DND-41 (cell line): ENCODE measurements around the gene DCUN1D2.
"Not testable (repeated sequence)": the region's sequence is repeated elsewhere in the genome, so short reads cannot be mapped to it uniquely, and the experiment has no call there.

Experiments
- ATAC-seq: fragments of 200-7000 bp; cut with Tn5 transposase; 3 replicates; pipeline ENCODE4 v1.9.1; 2021; ENCODE audit warnings: low read depth; ENCODE audit not compliant: insufficient read depth
- DNase-seq: peaks from one replicate; pipeline ENCODE4 v3.0.0-alpha.2; 2020
- H2AFZ ChIP-seq: 2 replicates; pipeline ENCODE4 v1.6.0; 2012; ENCODE audit warnings: low read depth, low read length
- H3K27ac ChIP-seq: 2 replicates; pipeline ENCODE4 v1.5.1; 2012; ENCODE audit warnings: low read length, inconsistent platforms
- H3K27me3 ChIP-seq: fragments of 200-600 bp; sonication (generic); 2 replicates; pipeline ENCODE4 v1.6.0; 2012; ENCODE audit warnings: low read length, mild to moderate bottlenecking, inconsistent platforms; ENCODE audit not compliant: insufficient read depth, poor library complexity
- H3K36me3 ChIP-seq: 2 replicates; pipeline ENCODE4 v1.5.1; 2012; ENCODE audit warnings: low read length, inconsistent platforms; ENCODE audit not compliant: insufficient read depth
- H3K4me1 ChIP-seq: 2 replicates; pipeline ENCODE4 v1.5.1; 2012; ENCODE audit warnings: mild to moderate bottlenecking, low read length; ENCODE audit not compliant: insufficient read depth
- H3K4me2 ChIP-seq: 2 replicates; pipeline ENCODE4 v1.6.0; 2012; ENCODE audit warnings: mild to moderate bottlenecking, moderate library complexity, low read length, inconsistent platforms; ENCODE audit not compliant: insufficient read depth
- H3K4me3 ChIP-seq, 2 experiments: fragments of 200-600 bp in 1 of 2; shearing (Covaris generic) in 1 of 2; 2 replicates each; pipeline ENCODE4 v1.5.1; 2012 to 2016; ENCODE audit warnings: inconsistent platforms in 2 of 2, low read length in 2 of 2, mild to moderate bottlenecking in 2 of 2, low read depth in 1 of 2, moderate library complexity in 1 of 2
- H3K79me2 ChIP-seq: 2 replicates; pipeline ENCODE4 v1.6.0; 2012; ENCODE audit warnings: low read length, inconsistent platforms; ENCODE audit not compliant: insufficient read depth
- H3K9ac ChIP-seq: 2 replicates; pipeline ENCODE4 v1.6.0; 2012; ENCODE audit warnings: low read depth, mild to moderate bottlenecking, inconsistent platforms, low read length, moderate library complexity
- H3K9me3 ChIP-seq: 2 replicates; pipeline ENCODE4 v1.5.1; 2012; ENCODE audit warnings: low read length, moderate library complexity, mild to moderate bottlenecking, inconsistent platforms; ENCODE audit not compliant: insufficient read depth, severe bottlenecking
- H4K20me1 ChIP-seq: 2 replicates; pipeline ENCODE4 v1.6.0; 2012; ENCODE audit warnings: low read length; ENCODE audit not compliant: insufficient read depth
- EZH2 ChIP-seq: IDR thresholded peaks from 3 replicates; pipeline ENCODE4 v1.6.1; 2012; ENCODE audit warnings: borderline replicate concordance, low read depth, mild to moderate bottlenecking, moderate library complexity, low read length, inconsistent platforms; ENCODE audit not compliant: severe bottlenecking
- TF ChIP-seq, protein P1 (sequence below): IDR thresholded peaks from 2 replicates; pipeline ENCODE4 v1.5.1; 2012; ENCODE audit warnings: borderline replicate concordance, low read length, moderate library complexity, mild to moderate bottlenecking; ENCODE audit not compliant: poor library complexity, severe bottlenecking; ENCODE audit errors: extremely low read depth

DCUN1D2 gene

GRCh38 chr13:113474179-113474578 is 16.3 kb downstream of the DCUN1D2 start:
- TF ChIP-seq EZH2: no peak
- TF ChIP-seq, protein P1, sequence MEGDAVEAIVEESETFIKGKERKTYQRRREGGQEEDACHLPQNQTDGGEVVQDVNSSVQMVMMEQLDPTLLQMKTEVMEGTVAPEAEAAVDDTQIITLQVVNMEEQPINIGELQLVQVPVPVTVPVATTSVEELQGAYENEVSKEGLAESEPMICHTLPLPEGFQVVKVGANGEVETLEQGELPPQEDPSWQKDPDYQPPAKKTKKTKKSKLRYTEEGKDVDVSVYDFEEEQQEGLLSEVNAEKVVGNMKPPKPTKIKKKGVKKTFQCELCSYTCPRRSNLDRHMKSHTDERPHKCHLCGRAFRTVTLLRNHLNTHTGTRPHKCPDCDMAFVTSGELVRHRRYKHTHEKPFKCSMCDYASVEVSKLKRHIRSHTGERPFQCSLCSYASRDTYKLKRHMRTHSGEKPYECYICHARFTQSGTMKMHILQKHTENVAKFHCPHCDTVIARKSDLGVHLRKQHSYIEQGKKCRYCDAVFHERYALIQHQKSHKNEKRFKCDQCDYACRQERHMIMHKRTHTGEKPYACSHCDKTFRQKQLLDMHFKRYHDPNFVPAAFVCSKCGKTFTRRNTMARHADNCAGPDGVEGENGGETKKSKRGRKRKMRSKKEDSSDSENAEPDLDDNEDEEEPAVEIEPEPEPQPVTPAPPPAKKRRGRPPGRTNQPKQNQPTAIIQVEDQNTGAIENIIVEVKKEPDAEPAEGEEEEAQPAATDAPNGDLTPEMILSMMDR: no peak
- no peak overlapping the region for H3K4me2 ChIP-seq
- peaks cover 9% of the 10 kb centered on the region for H4K20me1 ChIP-seq
- no peak for ATAC-seq
- H3K27ac ChIP-seq: no peak overlapping the region
- no peak for DNase-seq
- no peak overlapping the region for H3K9ac ChIP-seq
- peaks cover 5% of the 10 kb centered on the region; the same call in 1 of the 2 replicates for H3K79me2 ChIP-seq
- H3K4me1 ChIP-seq: no peaks in the 10 kb centered on the region
- no peaks in the 10 kb centered on the region for H3K9me3 ChIP-seq
- no peak overlapping the region for H3K4me3 ChIP-seq
- H3K27me3 ChIP-seq: no peaks in the 10 kb centered on the region
- peaks cover 74% of the 10 kb centered on the region for H3K36me3 ChIP-seq
- no peak overlapping the region for H2AFZ ChIP-seq

DNA sequence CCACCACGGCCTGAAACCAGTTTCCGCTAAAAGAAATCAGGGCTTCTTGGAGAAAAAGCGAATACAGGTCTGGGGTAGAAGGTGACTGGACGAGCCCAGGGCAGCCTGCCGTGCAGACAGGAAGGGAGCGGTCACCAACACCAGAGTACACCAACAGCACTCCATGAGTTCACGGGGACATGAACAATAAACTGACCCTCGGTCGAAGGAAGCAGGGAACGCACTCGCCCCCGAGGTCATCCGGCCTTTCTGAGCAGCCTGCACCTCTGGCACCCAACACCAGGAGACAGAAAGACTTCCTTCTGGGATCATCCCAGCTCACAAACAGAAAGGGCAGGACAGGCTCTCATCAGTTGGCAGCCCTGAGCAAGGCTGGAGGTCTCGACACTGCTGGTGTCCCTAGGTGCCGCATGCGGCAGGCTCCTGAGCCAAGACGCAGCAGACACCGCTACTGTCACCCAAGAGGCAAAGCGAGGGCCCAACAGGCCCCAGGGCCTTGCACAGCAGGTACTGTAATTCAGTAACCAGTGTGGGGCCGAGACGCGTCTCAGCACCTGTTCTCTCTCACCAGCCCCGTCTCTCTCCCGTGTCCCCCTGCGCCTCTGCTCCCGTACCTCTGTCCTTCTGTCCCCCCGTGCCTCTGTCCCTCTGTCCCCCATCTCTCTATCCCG is 18.0 kb downstream of the DCUN1D2 start:
- peaks cover 9% of the 10 kb centered on the region for H3K79me2 ChIP-seq
- H3K4me3 ChIP-seq: no peak overlapping the region
- peaks cover 76% of the 10 kb centered on the region for H3K36me3 ChIP-seq
- DNase-seq (no peak), ATAC-seq (no peak)
- no peak overlapping the region for H3K27ac ChIP-seq
- no peaks in the 10 kb centered on the region for H3K4me1 ChIP-seq
- no peak overlapping the region for H2AFZ ChIP-seq
- TF ChIP-seq, protein P1: no peak
- TF ChIP-seq EZH2: no peak
- no peaks in the 10 kb centered on the region for H3K27me3 ChIP-seq
- H3K9me3 ChIP-seq: no peaks in the 10 kb centered on the region
- H3K4me2 ChIP-seq: no peak overlapping the region
- H4K20me1 ChIP-seq: peaks cover 19% of the 10 kb centered on the region
- no peak overlapping the region for H3K9ac ChIP-seq

GRCh38 chr13:113471844-113472243 is 18.7 kb downstream of the DCUN1D2 start:
- H3K4me2 ChIP-seq: no peak overlapping the region
- DNase-seq: no peak
- H3K27ac ChIP-seq: no peak overlapping the region
- H3K9me3 ChIP-seq: no peaks in the 10 kb centered on the region
- no peak for TF ChIP-seq EZH2
- TF ChIP-seq, protein P1: no peak
- H3K79me2 ChIP-seq: peaks cover 9% of the 10 kb centered on the region
- H3K27me3 ChIP-seq: no peaks in the 10 kb centered on the region
- ATAC-seq: no peak
- H3K4me1 ChIP-seq: no peaks in the 10 kb centered on the region
- no peak overlapping the region for H2AFZ ChIP-seq
- H3K9ac ChIP-seq: no peak overlapping the region
- H4K20me1 ChIP-seq: peaks cover 19% of the 10 kb centered on the region
- no peak overlapping the region for H3K4me3 ChIP-seq
- H3K36me3 ChIP-seq: peaks cover 76% of the 10 kb centered on the region

DNA sequence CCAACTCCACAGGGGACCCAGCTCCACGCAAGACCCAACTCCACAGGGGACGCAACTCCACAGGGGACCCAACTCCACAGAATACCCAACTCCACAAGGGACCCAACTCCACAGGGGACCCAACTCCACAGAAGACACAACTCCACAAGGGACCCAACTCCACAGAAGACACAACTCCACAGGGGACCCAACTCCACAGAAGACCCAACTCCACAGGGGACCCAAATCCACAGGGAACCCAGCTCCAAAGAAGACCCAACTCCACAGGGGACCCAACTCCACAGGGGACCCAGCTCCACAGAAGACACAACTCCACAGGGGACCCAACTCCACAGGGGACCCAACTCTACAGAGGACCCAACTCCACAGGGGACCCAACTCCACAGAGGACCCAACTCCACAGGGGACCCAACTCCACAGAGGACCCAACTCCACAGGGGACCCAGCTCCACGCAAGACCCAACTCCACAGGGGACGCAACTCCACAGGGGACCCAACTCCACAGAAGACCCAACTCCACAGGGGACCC is 19.8 kb downstream of the DCUN1D2 start:
- not testable (repeated sequence) for H3K27ac ChIP-seq, H3K79me2 ChIP-seq, H3K4me2 ChIP-seq, H3K9me3 ChIP-seq, H2AFZ ChIP-seq, DNase-seq, H3K4me1 ChIP-seq, H3K9ac ChIP-seq, H3K27me3 ChIP-seq, ATAC-seq, H3K4me3 ChIP-seq
- H3K36me3 ChIP-seq: peaks cover 74% of the 10 kb centered on the region
- peaks cover 15% of the 10 kb centered on the region for H4K20me1 ChIP-seq
